Tibial nerve (tissue), 4 donors: ENCODE data around the gene ECM1. TPM values are rescaled to one million over a fixed set of nuclear protein-coding genes. Genes with fewer than 3 reads are reported as not detected.

Experiments
- DNase-seq, 2 donors: peaks; one replicate each; pipeline ENCODE4 v3.0.0-alpha.2; 2019; ENCODE audit warnings: low spot score in 2 of 2
- H3K27ac ChIP-seq, 4 donors: fragments of 200-600 bp; sonication (generic) in 3 of 4; one replicate each; pipeline ENCODE4 v1.5.1; 2017 to 2019; ENCODE audit warnings: mild to moderate bottlenecking in 1 of 4
- H3K27me3 ChIP-seq, 2 donors: fragments of 200-600 bp; sonication (generic) in 1 of 2; one replicate each; pipeline versions ENCODE4 v1.5.1 to v1.6.0; 2017 to 2019
- H3K36me3 ChIP-seq, 3 donors: fragments of 200-600 bp; sonication (generic); one replicate each; pipeline ENCODE4 v1.5.1; 2018 to 2019
- H3K4me1 ChIP-seq, 4 donors: fragments of 200-600 bp; sonication (generic) in 3 of 4; one replicate each; pipeline ENCODE4 v1.5.1; 2017 to 2019
- H3K4me3 ChIP-seq, 4 donors: fragments of 200-600 bp; sonication (generic) in 3 of 4; one replicate each; pipeline ENCODE4 v1.5.1; 2017 to 2019; ENCODE audit warnings: mild to moderate bottlenecking in 1 of 4, moderate library complexity in 1 of 4
- H3K9me3 ChIP-seq, 4 donors: fragments of 200-600 bp; sonication (generic) in 3 of 4; one replicate each; pipeline ENCODE4 v1.5.1; 2017 to 2019
- EP300 ChIP-seq, 2 donors: sonication (generic); formaldehyde crosslinking; IDR thresholded peaks; one replicate each; pipeline ENCODE4 v1.6.1; 2017; ENCODE audit warnings: antibody characterized with exemption in 2 of 2, mild to moderate bottlenecking in 1 of 2
- POLR2A ChIP-seq, 2 donors: fragments of 450-650 bp; IDR thresholded peaks; one replicate each; pipeline ENCODE4 v1.6.1; 2017; ENCODE audit warnings: antibody characterized with exemption in 2 of 2, mild to moderate bottlenecking in 2 of 2, moderate library complexity in 2 of 2
- WGBS, 2 donors: methylation state at CpG; one replicate each; pipeline ENCODE4 v1.1.5; 2018; 5-methylcytosine and 5-hydroxymethylcytosine counted together
- total RNA-seq, 4 donors: library from RNA; depleted of rRNA; stranded (reverse); fragments of >200 nt; gene quantifications; one replicate each; pipeline ENCODE4 v1.1.0, GENCODE V29; 2016
- TF ChIP-seq, protein P1 (sequence below), 5 experiments: fragments of 200-600 bp in 3 of 5; fragments of 450-650 bp in 2 of 5; sonication (generic) in 3 of 5; IDR thresholded peaks; one replicate each; pipeline ENCODE4 v1.5.1; 2016 to 2019; ENCODE audit warnings: antibody characterized with exemption in 5 of 5, mild to moderate bottlenecking in 3 of 5, moderate library complexity in 2 of 5

Gene ECM1
- total RNA-seq, 4 donors from 2014 or later, result 10.1 to 32.2 (median 15.0) TPM

DNA sequence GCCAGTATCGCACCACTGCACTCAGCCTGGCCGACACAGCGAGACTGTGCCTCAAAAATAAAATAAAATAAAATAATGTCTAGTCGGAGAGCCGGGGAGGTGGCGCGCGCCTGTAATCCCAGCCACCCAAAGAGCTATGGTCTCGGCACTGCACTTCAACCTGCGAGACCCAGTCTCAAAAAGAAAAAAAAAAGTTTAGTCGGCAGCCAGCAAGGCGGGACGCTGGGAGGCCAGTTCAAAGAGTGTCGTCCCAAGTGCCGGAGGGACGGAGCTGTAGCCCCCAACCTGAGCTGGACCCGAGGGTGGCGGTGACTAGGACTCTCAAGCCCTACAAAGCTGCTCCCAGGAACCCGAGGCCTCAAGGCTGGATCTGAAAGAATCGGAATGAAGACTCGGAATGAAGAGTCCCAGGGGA is 7.0 kb downstream of the ECM1 start:
- DNase-seq, result no peak
- Histone ChIP-seq H3K27ac (peak overlapping the region; percentile 35 to 90 (median 78)), H3K4me3 (peak overlapping the region; percentile 29 to 87 (median 71)), H3K27me3 (no peaks in the 10 kb centered on the region), H3K36me3 (peaks cover 0 to 36% (median 0%) of the 10 kb centered on the region in 3 donors), H3K9me3 (no peaks in the 10 kb centered on the region), H3K4me1 (peaks cover 0 to 20% (median 9%) of the 10 kb centered on the region in 4 donors)
- 27% methylated on average over 21 of the region's 21 CpGs for WGBS, 2 donors
- TF ChIP-seq POLR2A (IDR thresholded peaks at IDR 0.05), result no peak
- TF ChIP-seq EP300 (IDR thresholded peaks at IDR 0.05), result no peak
- TF ChIP-seq, protein P1, sequence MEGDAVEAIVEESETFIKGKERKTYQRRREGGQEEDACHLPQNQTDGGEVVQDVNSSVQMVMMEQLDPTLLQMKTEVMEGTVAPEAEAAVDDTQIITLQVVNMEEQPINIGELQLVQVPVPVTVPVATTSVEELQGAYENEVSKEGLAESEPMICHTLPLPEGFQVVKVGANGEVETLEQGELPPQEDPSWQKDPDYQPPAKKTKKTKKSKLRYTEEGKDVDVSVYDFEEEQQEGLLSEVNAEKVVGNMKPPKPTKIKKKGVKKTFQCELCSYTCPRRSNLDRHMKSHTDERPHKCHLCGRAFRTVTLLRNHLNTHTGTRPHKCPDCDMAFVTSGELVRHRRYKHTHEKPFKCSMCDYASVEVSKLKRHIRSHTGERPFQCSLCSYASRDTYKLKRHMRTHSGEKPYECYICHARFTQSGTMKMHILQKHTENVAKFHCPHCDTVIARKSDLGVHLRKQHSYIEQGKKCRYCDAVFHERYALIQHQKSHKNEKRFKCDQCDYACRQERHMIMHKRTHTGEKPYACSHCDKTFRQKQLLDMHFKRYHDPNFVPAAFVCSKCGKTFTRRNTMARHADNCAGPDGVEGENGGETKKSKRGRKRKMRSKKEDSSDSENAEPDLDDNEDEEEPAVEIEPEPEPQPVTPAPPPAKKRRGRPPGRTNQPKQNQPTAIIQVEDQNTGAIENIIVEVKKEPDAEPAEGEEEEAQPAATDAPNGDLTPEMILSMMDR (IDR thresholded peaks at IDR 0.05), result no peak

DNA sequence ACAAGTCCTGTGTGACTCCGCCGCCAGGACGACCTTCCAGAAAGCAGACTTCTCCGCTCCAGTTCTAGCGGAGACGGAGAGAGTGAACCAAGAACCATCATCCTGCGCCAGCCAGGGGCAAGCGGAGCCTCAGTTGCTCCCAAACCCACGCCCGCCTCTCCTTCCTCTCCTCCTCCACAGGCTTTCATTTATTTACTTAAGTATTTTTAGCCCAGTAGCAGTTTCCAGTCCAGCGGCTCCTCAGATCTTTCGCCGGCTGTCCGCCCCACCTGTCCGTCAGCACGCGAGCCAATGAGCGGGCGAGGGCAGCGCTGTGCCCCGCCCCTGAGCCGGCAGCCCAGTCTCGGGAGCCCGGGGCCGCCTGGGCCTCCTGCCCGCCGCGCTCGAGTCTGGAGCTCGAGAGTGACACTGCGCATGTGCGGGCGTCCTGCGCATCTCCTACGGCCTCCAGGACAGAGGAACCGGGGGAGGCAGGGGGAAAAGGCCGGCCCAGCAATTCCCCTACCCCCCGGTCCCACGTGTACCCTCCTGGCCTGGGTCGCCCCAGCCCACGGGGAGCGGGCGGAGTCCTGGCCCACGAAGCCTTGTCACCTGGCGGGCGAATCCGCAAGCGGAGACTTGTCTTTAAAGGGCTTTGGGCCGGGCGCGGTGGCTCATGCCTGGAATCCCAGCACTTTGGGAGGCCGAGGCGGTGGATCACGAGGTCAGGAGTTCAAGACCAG is 7.6 kb downstream of the ECM1 start, which contains the start of gene FALEC:
TSS of gene FALEC (plus strand) at position 425 of the 722 bp plus-strand sequence.
- Histone ChIP-seq H3K27me3 (no peaks in the 10 kb centered on the region), H3K36me3 (peaks cover 0 to 30% (median 0%) of the 10 kb centered on the region in 3 donors), H3K9me3 (no peaks in the 10 kb centered on the region), H3K4me1 (peaks cover 0 to 20% (median 9%) of the 10 kb centered on the region in 4 donors), H3K4me3 (peak within 1 kb of the TSS; percentile 29 to 87 (median 71)), H3K27ac (peak within 1 kb of the TSS; percentile 35 to 90 (median 78))
- peak; percentile 89 to 90 for DNase-seq
- TF ChIP-seq EP300 (IDR thresholded peaks at IDR 0.05) (peak in 1 of 2 donors; percentile 75), POLR2A (IDR thresholded peaks at IDR 0.05) (peak in 1 of 2 donors; percentile 39)
- TF ChIP-seq, protein P1 (IDR thresholded peaks at IDR 0.05), result peak in 2 of 5 experiments; percentile 38 to 56
- 0 to 1% methylated on average over 37 to 43 of the region's 54 CpGs for WGBS, 2 donors

DNA sequence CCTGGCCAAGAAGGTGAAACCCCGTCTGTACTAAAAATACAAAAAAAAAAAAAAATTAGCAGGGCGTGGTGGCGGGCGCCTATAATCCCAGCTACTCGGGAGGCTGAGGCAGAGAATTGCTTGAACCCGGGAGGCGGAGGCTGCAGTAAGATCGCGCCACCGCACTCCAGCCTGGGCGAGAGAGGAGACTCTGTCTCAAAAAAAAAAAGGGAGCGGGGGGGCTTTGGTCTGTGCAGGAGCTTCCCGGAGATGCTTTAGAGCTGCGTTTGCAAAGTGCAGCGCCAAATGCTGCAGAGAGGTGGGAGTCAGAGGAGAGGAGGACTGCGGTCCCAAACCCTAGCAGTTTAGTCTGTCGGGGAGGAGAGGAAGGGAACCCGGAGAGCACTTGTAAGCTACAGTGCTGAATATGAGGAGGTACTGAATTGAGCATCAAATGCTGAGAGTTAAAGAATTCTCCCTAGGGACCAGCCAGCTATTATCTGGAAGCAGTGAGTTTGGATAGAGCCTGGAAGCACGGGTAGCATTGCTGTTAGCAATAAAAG is 8.2 kb downstream of the ECM1 start:
- H3K27me3 ChIP-seq, result no peaks in the 10 kb centered on the region
- peaks cover 0 to 24% (median 0%) of the 10 kb centered on the region in 3 donors for H3K36me3 ChIP-seq
- 1 to 3% methylated on average over 19 of the region's 19 CpGs for WGBS, 2 donors
- peaks cover 0 to 20% (median 9%) of the 10 kb centered on the region in 4 donors for H3K4me1 ChIP-seq
- no peak for DNase-seq
- H3K9me3 ChIP-seq, result no peaks in the 10 kb centered on the region
- TF ChIP-seq POLR2A (IDR thresholded peaks at IDR 0.05) (no peak), EP300 (IDR thresholded peaks at IDR 0.05) (no peak)
- TF ChIP-seq, protein P1 (IDR thresholded peaks at IDR 0.05), result no peak
- peak overlapping the region; percentile 35 to 90 (median 78) for H3K27ac ChIP-seq
- H3K4me3 ChIP-seq, result peak overlapping the region; percentile 29 to 87 (median 71)

DNA sequence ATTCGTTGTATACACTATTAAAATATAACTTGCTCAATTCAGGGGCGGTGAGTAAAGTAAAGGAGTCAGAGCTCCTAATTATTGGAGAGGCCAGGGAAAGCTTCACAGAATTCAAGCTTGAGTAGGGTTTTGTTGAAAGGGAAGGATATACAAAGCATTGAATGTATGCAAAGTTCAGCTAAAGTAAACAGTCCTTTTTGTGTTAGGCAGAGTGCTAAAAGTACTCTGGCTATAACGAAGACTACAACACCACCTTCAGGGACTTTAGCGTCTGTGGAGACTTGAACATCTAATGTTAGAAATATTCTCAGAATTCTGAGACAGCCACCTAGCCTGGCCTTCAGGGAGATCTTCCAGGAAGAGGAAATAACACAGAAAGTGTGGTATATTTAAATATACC is 8.7 kb downstream of the ECM1 start:
- Histone ChIP-seq H3K9me3 (no peaks in the 10 kb centered on the region), H3K36me3 (peaks cover 0 to 19% (median 0%) of the 10 kb centered on the region in 3 donors), H3K4me3 (peak overlapping the region in 3 of 4 donors; percentile 67 to 87 (median 75)), H3K27ac (peak overlapping the region in 3 of 4 donors; percentile 74 to 90 (median 83)), H3K27me3 (no peaks in the 10 kb centered on the region), H3K4me1 (peaks cover 0 to 20% (median 9%) of the 10 kb centered on the region in 4 donors)
- no peak for TF ChIP-seq EP300 (IDR thresholded peaks at IDR 0.05)
- WGBS, 2 donors, result 27 to 40% methylated on average over 4 of the region's 4 CpGs
- no peak for DNase-seq

DNA sequence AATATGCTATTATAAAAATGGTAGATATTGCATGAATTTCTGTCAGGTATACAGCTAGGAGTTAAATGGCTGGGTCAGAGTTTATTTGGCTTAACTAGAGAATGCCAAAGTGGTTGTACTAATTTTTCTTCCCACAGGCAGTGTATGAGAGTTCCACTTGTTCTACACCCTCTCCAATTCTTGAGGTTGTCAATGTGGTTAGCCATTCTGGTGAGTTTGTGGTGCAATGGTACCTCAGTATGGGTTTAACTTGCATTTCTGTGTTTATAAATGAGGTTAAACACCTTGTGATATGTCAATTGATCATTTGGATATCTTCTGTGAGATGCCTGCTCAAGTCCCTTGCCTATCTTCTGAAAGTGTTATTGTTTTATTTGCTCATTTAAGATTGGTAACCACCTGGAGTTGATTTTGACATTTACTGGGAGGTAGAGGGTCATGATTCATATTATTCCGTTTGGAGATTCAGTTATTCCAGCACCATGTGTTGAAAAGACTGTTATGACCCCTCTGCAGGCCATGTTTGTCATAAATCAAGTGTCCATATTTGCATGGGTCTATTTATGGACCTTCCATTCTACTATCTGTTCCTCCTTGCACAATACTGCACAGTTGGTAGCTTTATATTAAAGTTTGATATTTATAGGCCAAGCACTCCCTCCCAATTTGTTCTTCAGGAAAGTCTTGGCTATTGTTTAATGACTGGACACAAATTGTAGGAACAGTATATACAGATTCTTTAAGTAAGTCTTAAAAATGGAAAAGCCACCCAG is 13.5 kb downstream of the ECM1 start:
- no peaks in the 10 kb centered on the region for H3K27me3 ChIP-seq
- 62 to 71% methylated on average over 1 of the region's 1 CpG for WGBS, 2 donors
- DNase-seq, result no peak
- no peak overlapping the region for H3K27ac ChIP-seq
- H3K9me3 ChIP-seq, result no peaks in the 10 kb centered on the region
- H3K4me3 ChIP-seq, result no peak overlapping the region
- TF ChIP-seq, protein P1 (IDR thresholded peaks at IDR 0.05), result no peak
- TF ChIP-seq EP300 (IDR thresholded peaks at IDR 0.05) (no peak), POLR2A (IDR thresholded peaks at IDR 0.05) (no peak)
- no peaks in the 10 kb centered on the region for H3K36me3 ChIP-seq
- peaks cover 0 to 7% (median 2%) of the 10 kb centered on the region in 4 donors for H3K4me1 ChIP-seq
